GM04503 (cell line): Measurements from ENCODE around the gene PARP9.

ENCODE experiments used
- DNase-seq: peaks from one replicate; pipeline ENCODE4 v3.0.0-alpha.2; 2012; ENCODE audit warnings: low read depth

The PARP9 gene

DNA sequence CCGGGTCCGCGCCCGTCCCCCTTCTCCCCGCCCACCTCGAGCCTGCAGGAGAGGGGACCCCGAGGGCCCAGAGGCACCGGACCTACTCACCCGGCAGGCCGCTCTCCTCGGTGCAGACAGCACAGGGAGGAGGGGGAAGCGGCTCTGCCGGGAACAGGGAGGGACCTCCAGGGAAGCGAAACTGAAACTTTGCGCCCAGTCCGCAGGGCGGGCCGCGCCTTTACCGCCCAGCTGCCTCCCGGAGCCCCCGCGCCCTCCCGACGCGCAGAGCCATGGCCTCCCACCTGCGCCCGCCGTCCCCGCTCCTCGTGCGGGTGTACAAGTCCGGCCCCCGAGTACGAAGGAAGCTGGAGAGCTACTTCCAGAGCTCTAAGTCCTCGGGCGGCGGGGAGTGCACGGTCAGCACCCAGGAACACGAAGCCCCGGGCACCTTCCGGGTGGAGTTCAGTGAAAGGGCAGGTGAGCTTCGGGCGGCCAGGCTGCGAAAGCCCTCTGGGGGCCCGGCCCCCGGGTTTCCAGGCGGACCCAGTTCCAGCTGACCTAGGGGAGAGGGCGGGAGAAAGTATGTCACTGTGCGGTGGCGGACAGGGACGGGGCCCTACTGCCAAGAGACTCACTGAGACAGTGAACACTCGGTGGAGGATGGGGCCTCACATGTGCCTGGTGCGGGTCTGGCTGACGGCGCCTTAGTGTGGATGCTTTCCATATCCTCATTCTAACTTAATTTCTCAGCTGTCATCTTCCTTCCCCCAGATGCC lies at the start of gene PARP9, which contains the start of gene DTX3L:
TSS of gene PARP9 (minus strand) at position 146 of the 758 bp plus-strand sequence. CDS start 4,680 bp downstream, outside the sequence.
TSS of gene DTX3L (plus strand) at position 184 of the 758 bp plus-strand sequence. CDS start at position 273, 89 bp downstream.
- peak; percentile 22 for DNase-seq

DNA sequence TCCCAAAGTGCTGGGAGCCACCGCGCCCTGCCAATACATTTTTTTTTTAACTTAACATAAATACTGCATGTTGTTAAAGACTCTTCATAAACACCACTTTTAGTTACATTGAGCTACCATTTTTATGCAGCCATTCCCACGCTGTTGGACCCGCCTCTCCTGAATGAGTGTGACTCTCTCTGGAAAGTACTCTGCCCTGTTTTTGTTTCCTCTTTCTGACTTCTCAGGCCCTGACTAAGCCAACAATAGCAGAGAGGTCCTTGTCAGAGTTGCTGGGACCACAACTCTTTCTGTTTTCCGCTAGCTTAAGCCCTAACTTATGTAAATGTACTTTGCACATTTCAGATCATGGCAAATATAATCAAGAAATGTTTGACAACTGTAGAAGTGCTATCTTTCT lies 48.6 kb upstream of the PARP9 start:
- no peak for DNase-seq

DNA sequence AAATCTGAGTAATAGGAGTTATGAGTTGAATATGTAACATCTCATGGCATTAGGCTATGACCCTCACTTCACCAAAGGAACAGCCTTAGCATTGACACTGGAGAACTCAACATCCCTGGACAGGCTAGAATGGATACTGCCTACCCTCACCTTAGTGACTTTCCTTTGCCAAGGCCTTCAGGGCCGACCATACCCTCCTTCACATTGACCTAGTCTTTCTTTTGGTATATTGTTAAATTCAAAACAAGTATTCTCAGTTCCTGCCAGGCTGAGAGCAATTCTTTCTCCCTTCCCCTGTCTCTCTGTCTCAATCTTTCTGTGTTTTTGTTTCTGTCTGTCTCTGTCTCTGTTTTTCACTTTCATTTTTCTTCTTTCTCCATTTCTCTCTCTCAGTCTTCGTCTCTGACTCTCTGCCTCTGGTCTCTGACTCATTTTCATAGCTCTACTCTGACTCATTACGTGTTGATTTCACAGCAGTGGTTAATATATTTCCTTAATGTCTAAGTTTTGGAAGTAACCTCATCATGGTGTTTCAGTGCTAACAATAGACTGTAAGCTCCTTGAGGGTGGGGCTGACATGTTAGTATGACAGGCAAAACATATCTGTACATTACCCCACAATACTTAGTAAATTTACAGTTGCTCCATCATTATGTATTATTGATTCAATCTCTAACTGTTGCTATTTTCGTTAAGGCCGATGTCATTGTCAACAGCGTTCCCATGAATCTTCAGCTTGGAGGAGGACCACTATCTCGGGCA lies 45.9 kb upstream of the PARP9 start:
- DNase-seq = peak; percentile 57

DNA sequence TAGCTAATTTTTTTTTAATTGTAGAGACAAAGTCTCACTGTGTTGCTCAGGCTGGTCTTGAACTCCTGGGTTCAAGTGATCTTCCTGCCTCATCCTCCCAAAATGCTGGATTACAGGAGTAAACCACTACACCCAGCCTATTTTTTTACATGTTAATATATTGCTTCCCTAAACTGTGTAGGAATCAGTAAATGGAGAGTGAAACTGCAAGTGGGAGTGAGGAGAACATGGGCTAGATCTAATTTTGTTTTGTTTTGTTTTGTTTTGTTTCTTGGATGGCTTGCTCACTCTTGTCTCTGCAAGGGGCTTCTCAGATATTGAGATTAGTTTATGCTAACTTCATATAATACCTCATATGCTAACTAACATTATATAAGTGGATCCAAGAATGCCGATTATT lies 44.8 kb upstream of the PARP9 start:
- no peak for DNase-seq

DNA sequence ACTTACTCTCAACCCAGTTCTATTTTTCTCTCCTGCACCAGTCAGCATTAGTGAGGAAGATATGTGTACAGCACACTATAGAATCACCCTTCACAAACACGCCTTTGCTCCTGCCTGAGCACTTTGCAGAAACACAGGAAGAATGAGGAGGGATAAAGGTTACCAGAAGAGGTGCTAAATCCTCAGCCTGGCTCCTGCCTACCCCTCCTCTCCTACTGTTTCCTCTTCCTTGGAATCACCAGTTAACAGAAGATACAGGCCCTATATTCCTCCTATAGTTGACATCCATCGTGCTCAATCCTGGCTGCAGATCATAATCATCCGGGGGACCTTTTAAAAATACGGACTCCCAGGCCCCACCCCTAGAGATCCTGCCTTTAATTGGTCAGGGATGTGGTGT lies 42.2 kb upstream of the PARP9 start:
- DNase-seq = no peak

DNA sequence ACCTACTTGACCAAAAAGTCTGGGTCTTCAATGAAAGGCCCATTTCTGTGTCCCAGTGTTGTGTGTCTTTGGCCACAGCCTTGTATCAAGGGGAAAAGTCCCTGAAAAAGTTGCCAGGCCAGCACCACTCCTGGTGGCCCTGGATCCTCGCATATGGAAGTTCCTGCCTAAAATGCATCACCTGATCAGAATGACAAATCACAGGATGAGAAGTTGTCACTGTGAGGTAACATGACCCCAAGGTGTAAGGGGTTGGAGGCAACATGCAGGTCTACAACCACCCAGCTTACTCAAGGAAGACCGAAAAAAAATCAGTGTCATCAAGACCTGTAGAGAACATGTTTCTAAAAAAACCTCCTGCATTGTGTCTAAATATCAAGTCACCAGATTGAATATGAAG lies 39.0 kb upstream of the PARP9 start:
- no peak for DNase-seq

DNA sequence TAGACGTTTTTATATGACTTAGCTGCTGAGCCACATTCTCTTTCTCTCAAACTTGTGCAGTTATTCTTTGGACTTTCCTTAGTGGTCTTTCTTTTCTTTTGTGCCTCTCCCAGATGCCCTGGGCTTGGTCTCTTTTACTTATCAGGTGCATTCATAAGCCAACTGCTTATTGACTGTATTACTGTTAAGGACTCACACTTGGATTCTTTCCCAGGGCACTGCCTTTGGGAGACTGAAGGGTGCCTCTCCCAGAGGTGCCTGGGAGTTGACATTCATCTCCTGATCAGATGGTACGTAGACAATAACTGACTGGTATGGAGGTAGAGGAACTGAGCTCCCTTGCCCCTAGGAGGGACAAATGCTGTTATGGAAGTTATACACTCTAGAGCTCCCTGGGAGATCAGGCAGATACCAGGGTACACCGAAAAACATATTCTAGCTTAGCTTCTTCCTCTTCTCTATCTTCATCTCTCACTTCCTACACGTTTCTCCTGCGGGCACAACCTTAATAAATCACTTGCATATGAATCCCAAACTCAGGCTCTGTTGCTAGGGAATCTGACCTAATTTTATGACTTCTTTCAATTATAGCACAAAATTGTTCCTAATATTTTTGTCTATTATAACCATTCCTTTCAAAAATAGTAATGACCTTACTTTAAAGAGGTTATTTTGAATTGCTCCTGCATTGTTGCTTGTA lies 38.1 kb upstream of the PARP9 start:
- no peak for DNase-seq

DNA sequence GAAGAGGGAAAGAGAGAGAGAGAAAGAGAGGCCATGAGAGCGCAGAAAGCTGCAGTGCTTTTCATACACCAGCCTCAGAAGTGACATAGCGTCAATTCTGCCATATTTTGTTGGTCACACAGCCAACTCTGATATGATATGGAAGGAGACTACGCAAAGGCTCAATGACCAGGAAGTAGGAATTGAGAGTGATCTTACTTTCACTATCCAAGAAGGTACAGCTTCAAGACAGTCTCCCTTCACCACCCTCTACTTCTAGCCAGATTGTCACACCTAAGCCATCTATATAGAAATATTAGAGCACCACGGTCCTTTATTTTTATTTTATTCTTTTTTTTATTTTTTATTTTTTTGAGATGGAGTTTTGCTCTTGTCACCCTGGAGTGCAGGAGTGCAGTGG lies 34.5 kb upstream of the PARP9 start:
- no peak for DNase-seq

DNA sequence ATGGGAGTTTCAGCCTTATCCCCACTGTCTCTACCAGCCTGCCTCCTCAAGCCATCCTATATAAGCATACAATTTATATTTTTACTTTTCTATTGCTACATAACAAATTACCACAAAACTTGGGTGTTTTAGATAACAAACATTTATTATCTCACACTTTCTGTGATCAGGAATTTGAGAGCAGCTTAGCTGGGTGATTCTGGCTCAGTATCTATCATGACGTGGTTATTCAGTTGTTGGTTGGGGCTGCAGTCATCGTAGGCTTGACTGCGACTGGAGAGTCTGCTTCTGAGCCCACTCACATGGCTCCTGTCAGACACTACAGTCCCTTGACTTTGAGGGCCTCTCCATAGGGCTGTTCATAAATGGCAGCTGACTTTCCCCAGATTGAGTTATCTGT lies 34.1 kb upstream of the PARP9 start:
- no peak for DNase-seq

DNA sequence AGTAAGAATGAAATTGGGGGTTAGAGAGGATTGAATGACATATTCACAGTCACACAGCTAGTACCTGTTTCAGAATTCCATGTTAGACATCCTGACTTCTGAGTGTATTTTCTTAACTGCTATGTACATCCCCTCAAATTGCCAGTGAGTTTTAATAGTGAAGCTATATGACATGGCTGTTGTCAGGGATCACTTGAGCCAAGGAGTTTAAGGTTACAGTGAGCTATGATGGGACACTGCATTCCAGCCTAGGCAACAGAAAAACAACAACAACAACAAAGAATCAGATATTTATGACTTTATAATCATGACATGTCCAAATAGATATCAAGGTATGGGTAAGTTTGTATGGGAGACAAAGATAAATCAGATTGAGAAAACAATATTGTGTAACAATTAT lies 29.9 kb upstream of the PARP9 start:
- DNase-seq = no peak

DNA sequence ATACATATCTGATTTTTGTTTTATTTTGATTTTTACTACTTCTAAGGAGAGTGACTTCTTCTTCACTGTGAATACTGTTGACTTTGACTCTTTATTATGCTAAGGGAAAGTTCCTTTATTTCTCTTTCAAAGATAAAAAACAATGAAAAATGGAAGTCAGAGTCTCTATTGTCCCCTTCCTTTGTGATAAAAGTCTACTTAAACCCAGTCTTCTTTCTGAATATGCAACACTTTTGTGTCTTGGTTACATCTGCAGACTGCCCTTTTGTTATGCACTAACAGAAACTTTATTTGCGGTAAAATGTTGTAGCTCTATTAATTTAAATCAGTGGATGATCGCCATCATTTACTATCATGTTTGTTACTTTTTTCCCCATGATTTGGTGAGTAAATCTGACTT lies 26.5 kb upstream of the PARP9 start:
- no peak for DNase-seq

DNA sequence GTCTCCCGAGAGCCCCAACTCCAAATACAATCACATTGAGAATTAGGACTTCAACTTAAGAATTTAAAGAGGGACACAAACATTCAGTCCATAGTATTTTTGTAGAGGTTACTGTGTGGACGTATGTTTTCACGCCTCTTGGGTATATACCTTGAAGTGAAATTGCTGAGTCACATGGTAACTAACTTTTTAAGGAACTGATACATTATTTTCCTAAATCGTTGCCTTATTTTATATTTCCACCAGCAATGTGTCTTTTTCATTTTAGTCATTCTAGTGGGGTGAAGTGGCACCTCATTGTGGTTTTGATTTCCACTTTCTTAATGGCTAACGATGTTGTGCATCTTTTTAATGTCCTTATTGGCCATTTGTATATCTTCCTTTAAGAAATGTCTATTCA lies 25.2 kb upstream of the PARP9 start:
- no peak for DNase-seq

DNA sequence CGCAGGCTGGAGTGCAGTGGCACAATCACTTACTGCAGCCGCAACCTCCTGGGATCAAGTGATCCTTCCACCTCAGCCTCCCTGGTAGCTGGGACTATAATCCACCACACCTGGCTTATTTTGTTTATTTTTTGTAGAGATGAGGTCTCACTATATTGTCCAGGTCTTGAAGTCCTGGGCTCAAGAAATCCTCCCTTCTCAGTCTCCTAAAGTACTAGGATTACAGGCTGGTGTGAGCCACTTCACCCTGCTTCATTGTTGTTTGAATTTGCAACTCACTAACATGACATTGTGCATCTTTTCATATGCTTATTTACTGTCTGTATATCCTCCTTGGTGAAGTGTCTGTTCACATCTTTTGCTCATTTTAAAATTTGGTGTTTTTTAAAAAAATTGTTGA lies 23.5 kb upstream of the PARP9 start:
- DNase-seq = no peak

DNA sequence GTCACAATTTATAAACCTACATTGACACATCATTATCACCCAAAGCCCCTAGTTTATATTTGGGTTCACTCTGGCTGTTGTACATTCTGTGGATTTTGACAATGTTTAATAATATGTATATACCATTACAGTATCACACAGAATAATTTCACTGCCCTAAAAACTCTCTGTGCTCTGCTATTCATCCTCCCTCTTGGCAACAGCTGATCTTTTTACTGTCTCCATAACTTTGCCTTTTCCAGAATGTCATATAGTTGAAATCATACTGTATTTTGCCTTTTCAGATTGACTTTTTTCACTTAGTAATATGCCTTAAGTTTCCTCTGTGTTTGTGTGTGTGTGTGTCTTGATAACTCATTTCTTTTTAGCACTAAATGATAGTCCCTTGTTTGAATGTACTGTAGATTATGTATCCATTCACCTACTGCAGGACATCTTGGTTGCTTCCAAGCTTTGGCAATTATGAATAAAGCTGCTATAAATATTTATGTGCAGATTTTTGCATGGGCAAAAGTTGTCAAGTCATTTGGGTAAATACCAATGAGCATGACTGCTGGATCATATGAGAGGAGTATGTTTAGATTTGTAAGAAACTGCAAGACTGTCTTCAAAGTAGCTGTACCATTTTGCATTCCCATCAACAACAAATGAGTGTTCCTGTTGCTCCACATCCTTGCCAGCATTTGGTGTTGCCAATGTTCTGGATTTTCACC lies 22.8 kb upstream of the PARP9 start:
- no peak for DNase-seq

DNA sequence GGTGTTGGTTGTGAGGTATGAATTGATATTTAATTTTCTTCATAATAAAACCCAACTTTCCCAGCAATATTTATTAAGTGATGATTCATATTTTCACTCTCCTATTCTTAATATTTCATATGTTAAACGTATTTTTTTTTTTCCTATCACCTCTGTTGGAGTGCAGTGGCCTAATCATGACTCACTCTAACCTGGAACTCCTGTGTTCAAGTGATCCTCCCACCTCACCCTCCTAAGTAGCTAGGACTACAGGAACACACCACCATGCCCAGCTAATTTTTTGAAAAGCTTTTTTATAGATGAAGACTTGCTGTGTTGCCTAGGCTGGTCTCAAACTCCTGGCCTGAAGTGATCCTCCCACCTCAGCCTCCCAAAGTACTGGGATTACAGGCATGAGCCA lies 22.0 kb upstream of the PARP9 start:
- no peak for DNase-seq

DNA sequence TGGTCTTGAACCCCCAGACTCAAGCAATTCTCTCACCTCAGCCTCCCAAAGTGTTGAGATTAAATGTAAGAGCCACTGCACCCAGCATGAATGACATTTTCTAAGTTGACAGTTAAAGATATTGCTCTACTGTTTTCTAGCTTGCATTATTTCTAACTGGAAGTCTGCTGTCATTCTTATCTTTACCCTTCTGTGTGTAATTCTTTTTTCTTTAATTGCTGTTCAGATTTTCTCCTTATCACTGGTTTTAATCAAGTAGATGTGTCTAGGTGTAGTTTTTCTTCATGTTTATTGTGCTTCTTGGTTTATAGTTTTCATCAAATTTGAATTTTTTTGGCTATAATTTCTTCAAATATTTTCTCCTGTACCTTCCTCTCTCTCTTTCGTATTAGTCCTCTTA lies 18.3 kb upstream of the PARP9 start:
- DNase-seq = no peak

DNA sequence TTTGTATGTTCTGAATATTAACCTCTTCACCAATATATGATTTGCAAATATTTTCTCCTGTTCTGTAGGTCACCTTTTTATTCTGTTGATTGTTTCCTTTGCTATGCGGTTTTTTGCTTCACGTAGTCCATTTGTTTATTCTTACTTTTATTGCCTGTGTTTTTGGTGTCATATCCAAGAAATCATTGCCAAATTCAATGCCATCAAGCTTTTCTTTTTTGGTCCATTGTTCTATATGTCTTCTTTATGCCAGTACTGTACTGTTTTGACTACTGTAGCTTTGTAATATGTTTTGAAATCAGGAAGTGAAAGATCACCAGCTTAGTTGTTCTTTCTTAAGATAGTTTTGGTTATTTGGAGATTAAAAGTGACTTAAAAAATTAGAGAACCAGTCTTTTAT lies 17.5 kb upstream of the PARP9 start:
- no peak for DNase-seq

DNA sequence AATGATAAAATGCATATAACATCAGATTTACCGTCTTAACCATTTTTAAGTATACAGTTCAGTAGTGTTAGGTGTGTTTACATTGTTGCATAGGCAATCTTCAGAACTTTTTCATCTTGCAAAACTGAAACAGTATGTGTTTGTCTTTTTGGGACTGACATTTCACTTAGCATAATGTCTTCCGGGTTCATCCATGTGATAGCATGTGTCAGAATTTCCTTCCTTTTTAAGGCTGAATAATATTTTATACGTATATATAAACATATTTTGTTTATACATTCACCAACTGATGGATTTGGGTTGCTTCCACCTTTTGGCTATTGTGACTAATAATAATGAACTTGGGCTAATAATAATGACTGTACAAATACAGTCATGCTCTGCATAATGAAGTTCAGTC lies 16.4 kb upstream of the PARP9 start:
- DNase-seq = no peak

DNA sequence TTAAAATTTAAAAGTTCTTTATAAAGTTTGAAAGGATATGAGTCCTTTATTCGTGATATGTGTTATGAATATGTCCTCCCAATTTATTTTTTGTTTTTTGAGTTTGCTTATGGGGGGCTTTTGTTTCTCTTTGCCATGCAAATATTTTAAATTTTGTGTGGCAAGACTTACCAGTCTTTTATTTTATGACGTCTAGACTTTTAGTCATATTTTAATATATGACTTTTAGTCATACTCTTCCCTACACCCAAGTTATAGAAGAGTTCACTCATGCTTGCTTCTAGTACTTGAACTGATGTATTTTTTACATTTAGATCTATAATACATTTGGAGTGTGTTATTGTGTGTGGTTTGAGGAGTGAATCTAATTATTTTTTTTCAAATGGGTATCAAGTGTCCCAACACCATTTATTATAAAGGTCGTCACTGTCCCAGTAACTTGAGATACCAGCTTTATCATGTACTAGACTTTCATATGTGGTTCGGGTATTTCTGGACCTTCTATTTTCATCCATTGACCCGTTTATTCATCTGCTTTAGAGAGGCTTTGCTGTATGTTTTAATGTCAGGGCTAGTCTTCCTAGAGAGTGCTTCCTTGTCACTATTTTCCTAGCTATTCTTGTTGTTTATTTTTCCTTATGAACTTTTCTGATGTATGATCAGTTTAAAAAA lies 14.1 kb upstream of the PARP9 start:
- DNase-seq = no peak

DNA sequence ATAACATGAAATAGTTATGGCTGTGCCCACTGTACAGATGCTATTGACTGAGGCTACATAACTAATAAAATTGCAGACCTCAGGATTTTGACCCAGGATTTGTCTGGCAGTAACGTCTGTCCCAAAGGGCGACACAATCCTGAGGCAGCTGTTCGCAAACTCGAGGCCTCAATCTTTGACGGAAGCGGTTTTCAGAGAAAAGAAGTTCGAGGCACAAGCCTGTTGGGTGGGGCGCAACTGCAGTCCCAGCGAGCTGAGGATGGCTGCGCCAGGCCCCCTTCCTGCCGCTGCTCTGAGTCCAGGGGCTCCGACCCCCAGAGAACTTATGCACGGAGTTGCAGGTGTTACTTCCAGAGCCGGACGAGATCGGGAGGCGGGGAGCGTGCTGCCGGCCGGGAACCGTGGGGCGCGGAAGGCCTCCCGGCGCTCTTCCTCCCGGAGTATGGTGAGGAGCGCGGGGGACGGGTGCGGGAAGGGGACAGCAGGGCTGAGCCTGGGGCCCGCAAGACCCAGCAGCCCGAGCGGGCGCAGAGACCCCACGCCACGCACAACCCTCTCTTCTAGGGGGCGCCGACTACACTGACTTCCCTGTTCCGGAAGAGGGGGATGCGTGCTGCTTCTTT lies 13.4 kb upstream of the PARP9 start, which contains the start of gene PARP15:
TSS of gene PARP15 (plus strand) at position 242 of the 623 bp plus-strand sequence. CDS start at position 260, 18 bp downstream.
- DNase-seq = no peak
